Testis (tissue), 3 donors: ENCODE measurements around the gene PGK2. TPM values are rescaled to one million over a fixed set of nuclear protein-coding genes. Genes with fewer than 3 reads are reported as not detected.

Source experiments
- DNase-seq: peaks from one replicate; pipeline ENCODE4 v3.0.0-alpha.2; 2019
- H3K27ac ChIP-seq, 2 donors: fragments of 200-600 bp; sonication (generic); one replicate each; pipeline ENCODE4 v1.5.1; 2019
- H3K27me3 ChIP-seq: fragments of 200-600 bp; sonication (generic); one replicate; pipeline ENCODE4 v1.5.1; 2019
- H3K36me3 ChIP-seq: fragments of 200-600 bp; sonication (generic); one replicate; pipeline ENCODE4 v1.5.1; 2017; ENCODE audit warnings: low read depth; ENCODE audit errors: missing control alignments
- H3K4me1 ChIP-seq: fragments of 200-600 bp; sonication (generic); one replicate; pipeline ENCODE4 v1.5.1; 2019
- H3K4me3 ChIP-seq, 2 donors: fragments of 200-600 bp; sonication (generic); one replicate each; pipeline ENCODE4 v1.5.1; 2017 to 2019
- H3K9me3 ChIP-seq: fragments of 200-600 bp; sonication (generic); one replicate; pipeline ENCODE4 v1.5.1; 2017
- CTCF ChIP-seq, 3 experiments: fragments of 450-650 bp in 2 of 3; fragments of 200-600 bp in 1 of 3; sonication (generic) in 1 of 3; IDR thresholded peaks; one replicate each; pipeline ENCODE4 v1.5.1; 2016 to 2019; ENCODE audit warnings: antibody characterized with exemption in 3 of 3, mild to moderate bottlenecking in 2 of 3, moderate library complexity in 1 of 3
- POLR2A ChIP-seq: fragments of 450-650 bp; IDR thresholded peaks from one replicate; pipeline ENCODE4 v1.6.1; 2017; ENCODE audit warnings: antibody characterized with exemption, mild to moderate bottlenecking, moderate library complexity
- WGBS, 2 donors: methylation state at CpG; one replicate each; pipeline ENCODE4 v1.1.5; 2018; 5-methylcytosine and 5-hydroxymethylcytosine counted together
- intact Hi-C: fragments of 100-400 bp; cut with DNase I; formaldehyde crosslinking; loops from one replicate; pipeline ENCODE4 v1.15.1; 2023; ENCODE audit warnings: low total_unique reads
- polyA plus RNA-seq: library from polyadenylated mRNA; stranded (reverse); fragments of 350-450 nt; fragmentation: Illumina TruSeq; extraction: RNeasy Lipid Tissue Mini Kit (QIAGEN cat#74804); gene quantifications from one replicate; pipeline ENCODE4 v1.2.3, GENCODE V29; 2014; ENCODE audit warnings: low read depth, low replicate concordance; ENCODE audit not compliant: insufficient read depth
- total RNA-seq, 2 donors: library from RNA; depleted of rRNA; stranded (reverse); fragments of >200 nt; gene quantifications; one replicate each; pipeline ENCODE4 v1.2.3, GENCODE V29; 2016

The PGK2 gene
- total and polyA plus RNA-seq, 3 donors from 2014 or later: 73.8 to 364 (median 207) TPM

- H3K36me3 ChIP-seq: no peaks in the 10 kb centered on the region
- no peaks in the 10 kb centered on the region for H3K4me1 ChIP-seq
- no peaks in the 10 kb centered on the region for H3K9me3 ChIP-seq
- H3K27me3 ChIP-seq: no peaks in the 10 kb centered on the region
- no peak for DNase-seq
- TF ChIP-seq CTCF (IDR thresholded peaks at IDR 0.05): no peak
- no peak for TF ChIP-seq POLR2A
- WGBS, 2 donors: 75 to 77% methylated on average over 2 of the region's 2 CpGs
- no peak overlapping the region for H3K27ac ChIP-seq
- intact Hi-C loops: no loop called here
- H3K4me3 ChIP-seq: no peak overlapping the region
Observed at GRCh38 chr6:49790341-49790740, 3.3 kb upstream of the PGK2 start.

- Histone ChIP-seq H3K27me3 (no peaks in the 10 kb centered on the region), H3K4me1 (no peaks in the 10 kb centered on the region), H3K9me3 (no peaks in the 10 kb centered on the region), H3K36me3 (no peaks in the 10 kb centered on the region), H3K27ac (no peak overlapping the region), H3K4me3 (no peak overlapping the region)
- no peak for TF ChIP-seq POLR2A
- no peak for TF ChIP-seq CTCF (IDR thresholded peaks at IDR 0.05)
- intact Hi-C loops: no loop called here
- no peak for DNase-seq
Observed at GRCh38 chr6:49784272-49784671, 2.8 kb downstream of the PGK2 start.

GRCh38 chr6:49782725-49783124, 4.4 kb downstream of the PGK2 start:
- no peak overlapping the region for H3K4me3 ChIP-seq
- no peak for DNase-seq
- no peaks in the 10 kb centered on the region for H3K27me3 ChIP-seq
- intact Hi-C loops: no loop called here
- no peaks in the 10 kb centered on the region for H3K9me3 ChIP-seq
- WGBS, 2 donors: 85 to 93% methylated on average over 7 of the region's 7 CpGs
- H3K36me3 ChIP-seq: no peaks in the 10 kb centered on the region
- H3K4me1 ChIP-seq: no peaks in the 10 kb centered on the region
- H3K27ac ChIP-seq: no peak overlapping the region
- TF ChIP-seq POLR2A (no peak), CTCF (IDR thresholded peaks at IDR 0.05) (no peak)

- Histone ChIP-seq H3K36me3 (no peaks in the 10 kb centered on the region), H3K4me1 (no peaks in the 10 kb centered on the region), H3K9me3 (no peaks in the 10 kb centered on the region), H3K27ac (no peak overlapping the region), H3K4me3 (no peak overlapping the region), H3K27me3 (no peaks in the 10 kb centered on the region)
- TF ChIP-seq POLR2A: no peak
- no peak for TF ChIP-seq CTCF (IDR thresholded peaks at IDR 0.05)
- no peak for DNase-seq
- intact Hi-C loops: no loop called here
- 61 to 76% methylated on average over 1 of the region's 1 CpG for WGBS, 2 donors
Observed at GRCh38 chr6:49782293-49782692, 4.8 kb downstream of the PGK2 start.

GRCh38 chr6:49776444-49776843, 10.6 kb downstream of the PGK2 start:
- intact Hi-C loops: no loop called here
- Histone ChIP-seq H3K27me3 (no peaks in the 10 kb centered on the region), H3K9me3 (no peaks in the 10 kb centered on the region), H3K4me3 (no peak overlapping the region), H3K36me3 (no peaks in the 10 kb centered on the region), H3K4me1 (no peaks in the 10 kb centered on the region), H3K27ac (no peak overlapping the region)
- WGBS, 2 donors: 35 to 41% methylated on average over 1 of the region's 1 CpG
- DNase-seq: no peak
- no peak for TF ChIP-seq CTCF (IDR thresholded peaks at IDR 0.05)
